Activated gamma-delta T cell treated with Interleukin-2 at 50 U/mL for 16 hours (primary cell): ENCODE measurements around the gene TTLL6.

Experiments
- DNase-seq: peaks from one replicate; pipeline ENCODE4 v3.0.0-alpha.2; 2020

TTLL6 gene

GRCh38 chr17:48756830-48757251, 60.2 kb downstream of the TTLL6 start:
- DNase-seq: no peak

- DNase-seq: no peak
These were observed 61.7 kb downstream of the TTLL6 start for GRCh38 chr17:48755356-48755755.

GRCh38 chr17:48754500-48755261, 62.3 kb downstream of the TTLL6 start:
- DNase-seq: no peak

- no peak for DNase-seq
These were observed 63.1 kb downstream of the TTLL6 start for GRCh38 chr17:48753794-48754499.

GRCh38 chr17:48752399-48753288, 64.4 kb downstream of the TTLL6 start:
- no peak for DNase-seq

GRCh38 chr17:48751733-48752398, 65.2 kb downstream of the TTLL6 start:
- no peak for DNase-seq

GRCh38 chr17:48751172-48751571, 65.9 kb downstream of the TTLL6 start:
- no peak for DNase-seq

- no peak for DNase-seq
These were observed 67.1 kb downstream of the TTLL6 start for GRCh38 chr17:48749621-48750553.

- DNase-seq: no peak
These were observed 68.1 kb downstream of the TTLL6 start for GRCh38 chr17:48748718-48749566.

GRCh38 chr17:48747445-48748363, 69.3 kb downstream of the TTLL6 start:
- no peak for DNase-seq

GRCh38 chr17:48746916-48747444, 70.0 kb downstream of the TTLL6 start:
- DNase-seq: no peak

GRCh38 chr17:48745381-48746275, 71.4 kb downstream of the TTLL6 start:
- no peak for DNase-seq

- no peak for DNase-seq
These were observed 76.5 kb downstream of the TTLL6 start for GRCh38 chr17:48740537-48740936.

- no peak for DNase-seq
These were observed 78.1 kb downstream of the TTLL6 start for GRCh38 chr17:48738803-48739526.

GRCh38 chr17:48738424-48738802, 78.6 kb downstream of the TTLL6 start:
- DNase-seq: no peak

- DNase-seq: no peak
These were observed 79.5 kb downstream of the TTLL6 start for GRCh38 chr17:48737330-48738043.

- no peak for DNase-seq
These were observed 82.0 kb downstream of the TTLL6 start for GRCh38 chr17:48735062-48735351.
